Heart left ventricle (tissue), 16 donors: ENCODE measurements around the gene TIPARP. TPM values are rescaled to one million over a fixed set of nuclear protein-coding genes. Genes with fewer than 3 reads are reported as not detected.

Experiments
- ATAC-seq, 4 donors: fragments of 200-7000 bp; cut with Tn5 transposase; one replicate each; pipeline ENCODE4 v1.9.1; 2020 to 2022; ENCODE audit warnings: moderate library complexity in 4 of 4, mild to moderate bottlenecking in 3 of 4, moderate number of reproducible peaks in 1 of 4
- DNase-seq, 5 donors: peaks; one replicate each; pipeline ENCODE4 v3.0.0-alpha.2; 2020
- H3K27ac ChIP-seq, 12 donors: fragments of 200-600 bp; sonication (generic) in 4 of 12; one replicate each; pipeline versions ENCODE4 v1.5.0 to v1.8.0; 2016 to 2022; ENCODE audit warnings: mild to moderate bottlenecking in 2 of 12
- H3K27me3 ChIP-seq, 9 donors: fragments of 200-600 bp; sonication (generic) in 2 of 9; one replicate each; pipeline versions ENCODE4 v1.5.1 to v1.8.0; 2016 to 2022; ENCODE audit warnings: mild to moderate bottlenecking in 3 of 9
- H3K36me3 ChIP-seq, 9 donors: fragments of 200-600 bp; sonication (generic) in 2 of 9; one replicate each; pipeline versions ENCODE4 v1.5.0 to v1.8.0; 2018 to 2022; ENCODE audit warnings: mild to moderate bottlenecking in 2 of 9
- H3K4me1 ChIP-seq, 12 donors: fragments of 200-600 bp; sonication (generic) in 4 of 12; one replicate each; pipeline versions ENCODE4 v1.5.0 to v1.8.0; 2016 to 2022; ENCODE audit warnings: mild to moderate bottlenecking in 3 of 12
- H3K4me3 ChIP-seq, 12 donors: fragments of 200-600 bp; sonication (generic) in 4 of 12; one replicate each; pipeline versions ENCODE4 v1.5.0 to v1.8.0; 2017 to 2022; ENCODE audit warnings: mild to moderate bottlenecking in 9 of 12, moderate library complexity in 4 of 12
- H3K9me3 ChIP-seq, 12 donors: fragments of 200-600 bp; sonication (generic) in 4 of 12; one replicate each; pipeline versions ENCODE4 v1.5.0 to v1.8.0; 2016 to 2022; ENCODE audit warnings: mild to moderate bottlenecking in 1 of 12
- CTCF ChIP-seq, 12 donors: fragments of 200-600 bp; sonication (generic) in 4 of 12; IDR thresholded peaks; one replicate each; pipeline versions ENCODE4 v1.5.0 to v1.8.0; 2018 to 2022; ENCODE audit warnings: antibody characterized with exemption in 12 of 12, mild to moderate bottlenecking in 5 of 12
- POLR2A ChIP-seq, 2 donors: fragments of 450-650 bp; IDR thresholded peaks; one replicate each; pipeline ENCODE4 v1.6.1; 2017; ENCODE audit warnings: antibody characterized with exemption in 2 of 2, mild to moderate bottlenecking in 2 of 2, moderate library complexity in 2 of 2
- WGBS, 4 donors: extraction: QIAGEN DNeasy Blood & Tissue Kit in 2 of 4; methylation state at CpG; one replicate each; pipeline versions ENCODE4 v1.1.5 to v1.1.7; 2013 to 2018; 5-methylcytosine and 5-hydroxymethylcytosine counted together
- intact Hi-C, 10 donors: fragments of 100-400 bp; cut with DNase I; formaldehyde crosslinking; loops; one replicate each; pipeline versions ENCODE4 v1.11.1 to v1.14.2; 2022
- long read RNA-seq, 3 donors: library from polyadenylated mRNA; unstranded; transcript quantifications; one replicate each; pipeline ENCODE4 v2.0.0, GENCODE V29; 2020 to 2021
- polyA plus RNA-seq, 2 donors: library from polyadenylated mRNA; stranded (reverse); fragments of 200-250 nt; gene quantifications; one replicate each; pipeline ENCODE4 v1.2.3, GENCODE V29; 2013
- total RNA-seq, 9 donors: library from RNA; depleted of rRNA in 2 of 9; stranded (reverse); fragments of >200 nt in 2 of 9; fragmentation: NEBNext Ultra II Directional in 3 of 9; extraction: Animal tissue kit (Norgen Biotek cat#: 25700) in 3 of 9; gene quantifications; one replicate each; pipeline versions ENCODE4 v1.1.0 to v1.2.4, GENCODE V29; 2016 to 2023
- donor health status: ischemic (EF 13 %, LVEDD 7.1; RV severe dilation, severe dysfunction).
- donor health status: healthy with polysubstance abuse.
- donor health status: DM: no; HTN: yes; CAD: no.
- donor health status: DM: no; HTN: no; CAD: no.
- donor health status: ischemic (EF 25% LVEDD 6.9; RV normal size, moderate dysfunction).
- donor health status: ischemic (EF 25% LVEDD 5.7; RV mildly dilated, moderate dysfunction).
- donor health status: healthy.
- donor health status: DM: yes; HTN: yes; CAD: no.
- donor health status: ischemic (EF 35%, LVEDD 5.7; RV mildly dilated, moderate dysfunction).
- donor health status: nonischemic (EF 11% LVEDD 7.7; RV severe dilation, severe dysfunction).
- donor health status: DM: yes; HTN: yes; CAD: no.
- donor health status: PGD.
- donor health status: ischemic (EF 29% LVEDD 5.4; RV normal size, mild dysfunction).
- donor health status: nonischemic (EF 23%, LVEDD 6.1; RV moderate dilation, normal function).

TIPARP gene
- 10 to 100 TPM; 17.8 to 46.8 (median 33.8) TPM for total RNA-seq
- 10 to 100 TPM; 12.8 to 36.7 TPM for polyA plus RNA-seq
- long read RNA-seq, donor 1, partial matches to known transcripts, result 2 of 4 reads
- long read RNA-seq, donor 1, other reads (novel, unspliced or antisense), result 2 of 4 reads
- long read RNA-seq, donor 2, full-length matches to known transcripts, result 19 of 113 reads
- long read RNA-seq, donor 2, partial matches to known transcripts, result 89 of 113 reads
- long read RNA-seq, donor 2, other reads (novel, unspliced or antisense), result 5 of 113 reads
- long read RNA-seq, donor 3, full-length matches to known transcripts, result 3 of 14 reads
- long read RNA-seq, donor 3, partial matches to known transcripts, result 9 of 14 reads
- long read RNA-seq, donor 3, other reads (novel, unspliced or antisense), result 2 of 14 reads

- 0 to 1% (median 1%) methylated on average over 67 to 105 of the region's 105 CpGs for WGBS, 4 donors
- Histone ChIP-seq H3K4me3 (peak within 1 kb of the TSS; percentile 66 to 97 (median 80)), H3K27ac (peak within 1 kb of the TSS; percentile 88 to 99 (median 96)), H3K4me1 (peaks cover 0 to 51% (median 29%) of the 10 kb centered on the region in 12 donors), H3K27me3 (no peaks in the 10 kb centered on the region), H3K9me3 (no peaks in the 10 kb centered on the region), H3K36me3 (peaks cover 0 to 16% (median 14%) of the 10 kb centered on the region in 9 donors)
- intact Hi-C loops, result loop anchor here (1.0 to 10.0 kb wide), 22 partner anchors 67 to 522 kb away; partner anchors contain the start of genes LEKR1 (in 4 of the 10) and SSR3 (in 4 of the 10)
- peak; percentile 99 to 100 (median 100) for DNase-seq
- ATAC-seq, result peak; percentile 92 to 98 (median 96)
- TF ChIP-seq POLR2A (IDR thresholded peaks at IDR 0.05), result peak; percentile 81 to 99
- peak; percentile 55 to 88 (median 77) for TF ChIP-seq CTCF (IDR thresholded peaks at IDR 0.05)
Observed at GRCh38 chr3:156674046-156674910, at the start of gene TIPARP. Gene TIPARP, plus strand, starts transcription at chr3:156674590. Its CDS starts 3,108 bp downstream, at chr3:156677698.

DNA sequence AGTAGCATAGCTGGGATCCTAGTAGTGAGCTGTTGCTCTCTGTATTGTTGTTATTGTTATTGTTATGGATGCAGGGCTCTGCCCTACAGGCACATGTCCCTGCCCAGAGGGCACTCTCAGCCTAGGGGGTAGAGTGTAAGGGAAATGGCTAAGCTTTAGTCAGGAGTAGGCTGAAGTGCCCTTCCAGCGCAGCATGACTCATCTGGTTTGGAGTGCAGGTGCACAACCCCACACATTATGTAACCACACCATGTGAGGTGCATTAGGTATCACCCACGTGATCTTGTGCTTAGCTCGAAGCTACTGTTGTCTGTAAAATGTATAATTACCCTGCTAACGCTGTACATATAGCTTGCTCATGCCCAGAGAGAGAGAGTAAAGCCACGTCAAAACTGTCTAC is 48.3 kb upstream of the TIPARP start:
- no peak overlapping the region for H3K4me3 ChIP-seq
- intact Hi-C loops, result no loop called here
- no peak for DNase-seq
- TF ChIP-seq CTCF (IDR thresholded peaks at IDR 0.05) (no peak), POLR2A (IDR thresholded peaks at IDR 0.05) (no peak)
- 84 to 86% (median 86%) methylated on average over 4 to 5 of the region's 5 CpGs for WGBS, 4 donors
- H3K36me3 ChIP-seq, result no peaks in the 10 kb centered on the region
- no peaks in the 10 kb centered on the region for H3K27me3 ChIP-seq
- no peaks in the 10 kb centered on the region for H3K9me3 ChIP-seq
- H3K4me1 ChIP-seq, result peaks cover 0 to 14% (median 0%) of the 10 kb centered on the region in 12 donors
- no peak overlapping the region for H3K27ac ChIP-seq
- no peak for ATAC-seq

DNA sequence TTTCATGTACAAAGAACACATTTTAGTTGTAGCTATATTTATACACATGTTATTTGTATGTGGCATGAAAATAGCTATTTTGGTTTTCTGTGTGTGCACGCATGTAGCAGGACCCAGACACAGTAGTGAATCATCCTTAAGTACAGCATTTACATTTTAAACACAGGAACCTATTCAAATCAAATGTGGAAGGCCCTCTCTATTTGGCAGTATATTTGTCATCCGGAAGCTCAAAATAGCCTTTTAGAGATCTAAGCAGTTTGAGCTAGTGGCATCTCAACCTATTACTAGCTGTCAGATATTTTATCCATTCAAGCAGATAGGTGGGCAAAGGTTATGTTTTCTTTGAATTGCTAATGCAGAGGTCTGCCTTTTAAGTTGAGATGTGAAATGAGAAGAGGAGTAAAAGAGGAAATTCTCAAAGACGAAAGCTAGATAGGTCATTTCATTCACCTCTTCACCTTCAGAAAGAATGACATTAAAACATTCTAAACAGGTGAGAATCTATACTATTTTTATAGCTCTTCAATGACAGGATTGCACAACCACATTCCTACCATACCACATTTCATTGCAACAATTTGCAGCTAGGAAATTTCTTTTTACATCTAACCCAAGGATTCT is 46.3 kb upstream of the TIPARP start:
- no peaks in the 10 kb centered on the region for H3K27me3 ChIP-seq
- intact Hi-C loops, result no loop called here
- 55 to 69% (median 60%) methylated on average over 3 of the region's 3 CpGs for WGBS, 4 donors
- no peak for DNase-seq
- H3K4me3 ChIP-seq, result no peak overlapping the region
- no peak for TF ChIP-seq POLR2A (IDR thresholded peaks at IDR 0.05)
- no peak for TF ChIP-seq CTCF (IDR thresholded peaks at IDR 0.05)
- no peak overlapping the region for H3K27ac ChIP-seq
- H3K9me3 ChIP-seq, result no peaks in the 10 kb centered on the region
- no peaks in the 10 kb centered on the region for H3K36me3 ChIP-seq
- peaks cover 0 to 16% (median 0%) of the 10 kb centered on the region in 12 donors for H3K4me1 ChIP-seq
- ATAC-seq, result no peak
